Measurements from ENCODE around the gene NME1. TPM values are rescaled to one million over a fixed set of nuclear protein-coding genes. Genes with fewer than 3 reads are reported as not detected.

Gene NME1
- polyA plus RNA-seq, 2 of the 4 experiments (the other 2 are of a cell fraction), result 542 to 782 TPM

DNA sequence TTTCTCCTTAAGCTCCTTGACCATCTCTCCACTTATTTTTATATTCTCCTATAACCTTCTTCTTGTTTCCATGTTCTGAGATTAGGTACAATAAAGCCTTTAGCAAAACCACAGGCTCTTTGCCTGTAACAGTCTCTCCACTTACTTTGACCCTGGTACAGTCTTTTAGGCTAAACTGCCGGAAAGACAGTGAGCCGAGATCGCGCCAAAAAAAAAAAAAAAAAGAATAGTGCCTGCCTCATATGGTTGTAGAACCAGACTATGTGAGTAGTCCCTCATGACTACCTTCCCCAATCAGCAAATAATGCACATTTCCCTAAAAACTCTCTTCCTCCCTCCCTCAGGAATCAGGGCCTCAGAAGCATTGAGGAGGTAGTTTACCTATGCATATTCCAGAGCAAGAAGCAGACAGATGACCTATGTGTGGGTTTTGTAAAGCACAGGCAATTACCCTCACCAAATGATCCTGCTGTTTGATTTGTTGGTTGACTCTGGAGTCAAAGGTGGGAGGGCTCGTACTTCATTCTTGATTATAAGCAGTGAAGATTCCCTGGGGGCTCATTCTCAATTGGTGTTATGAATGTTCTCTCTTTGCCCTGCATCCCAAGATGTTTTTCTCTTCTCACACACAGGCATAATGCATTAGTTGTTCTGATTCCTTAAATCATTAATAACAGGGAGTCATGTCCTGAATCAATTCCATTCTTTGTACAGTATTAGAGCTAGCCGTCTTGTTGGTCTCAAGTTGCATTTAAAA is 8.9 kb upstream of the NME1 start:
- ATAC-seq, result no peak
- Histone ChIP-seq H3K27ac (no peak overlapping the region), H3K4me1 (peaks cover 11% of the 10 kb centered on the region; the same call in 1 of the 3 replicates), H3K4me2 (no peak overlapping the region), H3K9me3 (no peaks in the 10 kb centered on the region), H3K4me3 (no peak overlapping the region)
- no peak for FAIRE-seq
- no peak for TF ChIP-seq PHF8 (IDR thresholded peaks at IDR 0.05; ENCODE audit: borderline replicate concordance, low read depth)
- 88% methylated on average over 6 of the region's 6 CpGs for WGBS (ENCODE audit: missing lambda C conversion rate)
- POLR2A ChIA-PET, result interaction anchor here (2.4 kb wide), 1 partner anchor 23 kb away, joined by 9 read pairs; the partner anchor contains the start of gene SPAG9
- CTCF ChIA-PET, result interaction anchor here (1.2 to 3.9 kb wide), 2 partner anchors 8 to 144 kb away, joined by 3 to 21 read pairs; partner anchors contain the start of gene NME1
- DNase-seq (ENCODE audit: low read depth in 1 of 2, low spot score in 1 of 2), result no peak

DNA sequence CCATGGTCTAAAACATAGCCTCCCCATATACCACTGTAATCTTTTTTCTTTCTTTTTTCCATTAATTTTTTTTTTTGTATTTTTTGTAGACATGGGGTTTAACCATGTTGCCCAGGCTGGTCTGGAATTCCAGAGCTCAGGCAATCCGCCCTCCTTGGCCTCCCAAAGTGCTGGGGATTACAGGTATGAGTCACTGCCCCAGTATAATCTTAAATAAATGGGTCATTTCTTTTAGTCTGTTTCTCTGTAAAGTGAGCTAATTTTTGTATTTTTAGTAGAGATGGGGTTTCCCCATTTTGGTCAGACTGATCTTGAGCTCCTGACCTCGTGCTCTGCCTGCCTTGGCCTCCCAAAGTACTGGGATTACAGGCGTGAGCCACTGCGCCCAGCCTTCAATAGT is 5.7 kb upstream of the NME1 start:
- CTCF ChIA-PET, result interaction anchor here (0.7 to 2.8 kb wide), 5 partner anchors 18 to 198 kb away, joined by 3 to 8 read pairs (median 3); no protein-coding TSS in a partner anchor
- POLR2A ChIA-PET, result interaction anchor here (2.1 kb wide), 1 partner anchor 27 kb away, joined by 13 read pairs; the partner anchor contains the start of gene SPAG9
- TF ChIP-seq REST (IDR thresholded peaks at IDR 0.05), result no peak
- no peak for TF ChIP-seq SREBF2 (IDR thresholded peaks at IDR 0.05)
- TF ChIP-seq, protein P1, sequence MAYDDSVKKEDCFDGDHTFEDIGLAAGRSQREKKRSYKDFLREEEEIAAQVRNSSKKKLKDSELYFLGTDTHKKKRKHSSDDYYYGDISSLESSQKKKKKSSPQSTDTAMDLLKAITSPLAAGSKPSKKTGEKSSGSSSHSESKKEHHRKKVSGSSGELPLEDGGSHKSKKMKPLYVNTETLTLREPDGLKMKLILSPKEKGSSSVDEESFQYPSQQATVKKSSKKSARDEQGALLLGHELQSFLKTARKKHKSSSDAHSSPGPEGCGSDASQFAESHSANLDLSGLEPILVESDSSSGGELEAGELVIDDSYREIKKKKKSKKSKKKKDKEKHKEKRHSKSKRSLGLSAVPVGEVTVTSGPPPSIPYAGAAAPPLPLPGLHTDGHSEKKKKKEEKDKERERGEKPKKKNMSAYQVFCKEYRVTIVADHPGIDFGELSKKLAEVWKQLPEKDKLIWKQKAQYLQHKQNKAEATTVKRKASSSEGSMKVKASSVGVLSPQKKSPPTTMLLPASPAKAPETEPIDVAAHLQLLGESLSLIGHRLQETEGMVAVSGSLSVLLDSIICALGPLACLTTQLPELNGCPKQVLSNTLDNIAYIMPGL (CRISPR knock-in tag; IDR thresholded peaks at IDR 0.05; ENCODE audit: borderline replicate concordance), result no peak
- TF ChIP-seq PHF8 (IDR thresholded peaks at IDR 0.05; ENCODE audit: borderline replicate concordance, low read depth), result no peak
- no peak for TF ChIP-seq CBX8 (IDR thresholded peaks at IDR 0.05)
- TF ChIP-seq HOXA7 (CRISPR knock-in tag; IDR thresholded peaks at IDR 0.05), result no peak
- TF ChIP-seq, protein P2, sequence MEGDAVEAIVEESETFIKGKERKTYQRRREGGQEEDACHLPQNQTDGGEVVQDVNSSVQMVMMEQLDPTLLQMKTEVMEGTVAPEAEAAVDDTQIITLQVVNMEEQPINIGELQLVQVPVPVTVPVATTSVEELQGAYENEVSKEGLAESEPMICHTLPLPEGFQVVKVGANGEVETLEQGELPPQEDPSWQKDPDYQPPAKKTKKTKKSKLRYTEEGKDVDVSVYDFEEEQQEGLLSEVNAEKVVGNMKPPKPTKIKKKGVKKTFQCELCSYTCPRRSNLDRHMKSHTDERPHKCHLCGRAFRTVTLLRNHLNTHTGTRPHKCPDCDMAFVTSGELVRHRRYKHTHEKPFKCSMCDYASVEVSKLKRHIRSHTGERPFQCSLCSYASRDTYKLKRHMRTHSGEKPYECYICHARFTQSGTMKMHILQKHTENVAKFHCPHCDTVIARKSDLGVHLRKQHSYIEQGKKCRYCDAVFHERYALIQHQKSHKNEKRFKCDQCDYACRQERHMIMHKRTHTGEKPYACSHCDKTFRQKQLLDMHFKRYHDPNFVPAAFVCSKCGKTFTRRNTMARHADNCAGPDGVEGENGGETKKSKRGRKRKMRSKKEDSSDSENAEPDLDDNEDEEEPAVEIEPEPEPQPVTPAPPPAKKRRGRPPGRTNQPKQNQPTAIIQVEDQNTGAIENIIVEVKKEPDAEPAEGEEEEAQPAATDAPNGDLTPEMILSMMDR (IDR thresholded peaks at IDR 0.05), result no peak
- FAIRE-seq (no peak), ATAC-seq (no peak), DNase-seq (ENCODE audit: low read depth in 1 of 2, low spot score in 1 of 2) (no peak)
- Histone ChIP-seq H3K4me2 (no peak overlapping the region), H3K4me3 (no peak overlapping the region), H3K27ac (no peak overlapping the region), H3K4me1 (peaks cover 19% of the 10 kb centered on the region; the same call in 2 of the 3 replicates), H3K9me3 (no peaks in the 10 kb centered on the region)
- WGBS (ENCODE audit: missing lambda C conversion rate), result 68% methylated on average over 4 of the region's 4 CpGs

DNA sequence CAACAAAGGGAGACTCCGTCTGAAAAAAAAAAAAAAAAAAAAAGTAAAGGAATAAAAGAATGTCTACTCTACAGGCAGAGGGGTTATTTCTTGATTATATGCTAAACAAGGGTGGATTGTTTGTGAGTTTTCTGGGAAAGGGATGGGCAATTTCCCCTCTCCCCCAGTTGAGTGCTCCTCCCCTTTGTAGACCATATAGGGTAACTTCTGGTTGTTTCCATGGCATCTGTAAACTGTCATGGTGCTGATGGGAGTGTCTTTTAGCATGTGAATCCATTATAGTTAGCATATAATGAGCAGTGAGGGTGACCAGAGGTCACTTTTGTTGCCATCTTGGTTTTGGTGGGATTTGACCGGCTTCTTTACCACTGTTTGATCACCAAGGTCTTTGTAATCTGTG is 4.2 kb upstream of the NME1 start:
- TF ChIP-seq PHF8 (IDR thresholded peaks at IDR 0.05; ENCODE audit: borderline replicate concordance, low read depth) (no peak), HOXA7 (CRISPR knock-in tag; IDR thresholded peaks at IDR 0.05) (no peak), BHLHE40 (IDR thresholded peaks at IDR 0.05; ENCODE audit: low read depth, low read length) (no peak), JUN (IDR thresholded peaks at IDR 0.05) (no peak), RNF2 (IDR thresholded peaks at IDR 0.05; ENCODE audit: borderline replicate concordance, low read depth) (no peak), TFCP2L1 (CRISPR knock-in tag; IDR thresholded peaks at IDR 0.05) (no peak), EP300 (IDR thresholded peaks at IDR 0.05) (no peak)
- TF ChIP-seq, protein P3, sequence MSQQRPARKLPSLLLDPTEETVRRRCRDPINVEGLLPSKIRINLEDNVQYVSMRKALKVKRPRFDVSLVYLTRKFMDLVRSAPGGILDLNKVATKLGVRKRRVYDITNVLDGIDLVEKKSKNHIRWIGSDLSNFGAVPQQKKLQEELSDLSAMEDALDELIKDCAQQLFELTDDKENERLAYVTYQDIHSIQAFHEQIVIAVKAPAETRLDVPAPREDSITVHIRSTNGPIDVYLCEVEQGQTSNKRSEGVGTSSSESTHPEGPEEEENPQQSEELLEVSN (IDR thresholded peaks at IDR 0.05; ENCODE audit: borderline replicate concordance, low read depth), result no peak
- TF ChIP-seq, protein P4, sequence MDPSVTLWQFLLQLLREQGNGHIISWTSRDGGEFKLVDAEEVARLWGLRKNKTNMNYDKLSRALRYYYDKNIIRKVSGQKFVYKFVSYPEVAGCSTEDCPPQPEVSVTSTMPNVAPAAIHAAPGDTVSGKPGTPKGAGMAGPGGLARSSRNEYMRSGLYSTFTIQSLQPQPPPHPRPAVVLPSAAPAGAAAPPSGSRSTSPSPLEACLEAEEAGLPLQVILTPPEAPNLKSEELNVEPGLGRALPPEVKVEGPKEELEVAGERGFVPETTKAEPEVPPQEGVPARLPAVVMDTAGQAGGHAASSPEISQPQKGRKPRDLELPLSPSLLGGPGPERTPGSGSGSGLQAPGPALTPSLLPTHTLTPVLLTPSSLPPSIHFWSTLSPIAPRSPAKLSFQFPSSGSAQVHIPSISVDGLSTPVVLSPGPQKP (IDR thresholded peaks at IDR 0.05; ENCODE audit: low read depth, low read length), result no peak
- H3K9me3 ChIP-seq, result no peaks in the 10 kb centered on the region
- peaks cover 19% of the 10 kb centered on the region; the same call in 2 of the 3 replicates for H3K4me1 ChIP-seq
- DNase-seq (ENCODE audit: low read depth in 1 of 2, low spot score in 1 of 2) (no peak), FAIRE-seq (no peak), ATAC-seq (no peak)
- no peak overlapping the region for H3K27ac ChIP-seq
- WGBS (ENCODE audit: missing lambda C conversion rate), result 76% methylated on average over 2 of the region's 2 CpGs
- H3K4me3 ChIP-seq, result no peak overlapping the region
- ChIA-PET POLR2A (no interaction called here), CTCF (interaction anchor here (1.0 to 2.8 kb wide), 4 partner anchors 29 to 148 kb away, joined by 3 to 8 read pairs (median 3); partner anchors contain the start of gene SPAG9)
- no peak overlapping the region for H3K4me2 ChIP-seq
